GM23338 (cell line): Measurements from ENCODE around the gene NDNF. TPM values are rescaled to one million over a fixed set of nuclear protein-coding genes. Genes with fewer than 3 reads are reported as not detected.

Experiments
- ATAC-seq: fragments of 200-7000 bp; cut with Tn5 transposase; 3 replicates; pipeline ENCODE4 v1.9.1; 2020
- DNase-seq: peaks from one replicate; pipeline ENCODE4 v3.0.0-alpha.2; 2015; ENCODE audit warnings: low spot score
- H2AFZ ChIP-seq: fragments of 200-600 bp; sonication (generic); 2 replicates; pipeline ENCODE4 v1.8.0; 2016; ENCODE audit warnings: antibody characterized with exemption, mild to moderate bottlenecking, moderate library complexity
- H3F3A ChIP-seq: fragments of 200-600 bp; sonication (generic); replicated peaks from 2 replicates; pipeline ENCODE4 v1.8.0; 2017; ENCODE audit warnings: antibody characterized with exemption, mixed run types, low read depth
- H3K27ac ChIP-seq: fragments of 200-600 bp; sonication (generic); 2 replicates; pipeline ENCODE4 v1.6.1; 2016; ENCODE audit warnings: low read depth
- H3K27me3 ChIP-seq: fragments of 200-600 bp; sonication (generic); 2 replicates; pipeline ENCODE4 v1.8.0; 2016; ENCODE audit warnings: mild to moderate bottlenecking, mixed run types, moderate library complexity; ENCODE audit not compliant: insufficient read depth
- H3K36me3 ChIP-seq: fragments of 200-600 bp; sonication (generic); 2 replicates; pipeline ENCODE4 v1.8.0; 2016; ENCODE audit warnings: mild to moderate bottlenecking; ENCODE audit not compliant: insufficient read depth
- H3K4me1 ChIP-seq: fragments of 200-600 bp; sonication (generic); 2 replicates; pipeline ENCODE4 v1.8.0; 2016; ENCODE audit warnings: mild to moderate bottlenecking, moderate library complexity; ENCODE audit not compliant: insufficient read depth
- H3K4me2 ChIP-seq: fragments of 200-600 bp; sonication (generic); 2 replicates; pipeline ENCODE4 v1.7.1; 2017; ENCODE audit warnings: mixed run types
- H3K4me3 ChIP-seq: fragments of 200-600 bp; sonication (generic); 2 replicates; pipeline ENCODE4 v1.6.1; 2016; ENCODE audit warnings: mixed run types
- H3K79me2 ChIP-seq: fragments of 200-600 bp; sonication (generic); replicated peaks from 2 replicates; pipeline ENCODE4 v1.8.0; 2017; ENCODE audit warnings: mild to moderate bottlenecking; ENCODE audit not compliant: insufficient read depth
- H3K9me2 ChIP-seq: fragments of 200-600 bp; sonication (generic); 2 replicates; pipeline ENCODE4 v1.8.0; 2017; ENCODE audit not compliant: insufficient read depth
- H4K20me1 ChIP-seq: fragments of 200-600 bp; sonication (generic); replicated peaks from 2 replicates; pipeline ENCODE4 v1.8.0; 2017; ENCODE audit warnings: mild to moderate bottlenecking; ENCODE audit not compliant: insufficient read depth
- H3K27ac Mint-ChIP-seq: 2 replicates; pipeline ENCODE4 v1.8.0; 2020; ENCODE audit warnings: inconsistent platforms, mild to moderate bottlenecking, moderate library complexity, mixed read lengths
- H3K27me3 Mint-ChIP-seq: 3 replicates; pipeline ENCODE4 v1.8.0; 2022; ENCODE audit warnings: low read depth, mild to moderate bottlenecking, moderate library complexity, mixed read lengths, inconsistent platforms; ENCODE audit not compliant: insufficient read depth, poor library complexity
- H3K36me3 Mint-ChIP-seq: 3 replicates; pipeline ENCODE4 v1.8.0; 2021; ENCODE audit warnings: low read depth, mild to moderate bottlenecking, inconsistent platforms, moderate library complexity, mixed read lengths
- H3K4me1 Mint-ChIP-seq: 3 replicates; pipeline ENCODE4 v1.8.0; 2020; ENCODE audit warnings: mild to moderate bottlenecking, inconsistent platforms, mixed read lengths
- H3K4me3 Mint-ChIP-seq: 3 replicates; pipeline ENCODE4 v1.8.0; 2021; ENCODE audit warnings: moderate library complexity, mild to moderate bottlenecking, inconsistent platforms, mixed read lengths
- H3K9me3 Mint-ChIP-seq: 3 replicates; pipeline ENCODE4 v1.8.0; 2020; ENCODE audit warnings: moderate library complexity, mild to moderate bottlenecking, inconsistent platforms, mixed read lengths
- CREB1 ChIP-seq: fragments of 250-450 bp; sonication (Bioruptor Pico); IDR thresholded peaks from 2 replicates; pipeline ENCODE4 v1.5.0; 2020; ENCODE audit warnings: low read depth, mild to moderate bottlenecking, moderate library complexity
- EZH2phosphoT487 ChIP-seq: fragments of 200-600 bp; sonication (generic); IDR thresholded peaks from one replicate; pipeline ENCODE4 v1.8.1; 2018; ENCODE audit warnings: antibody characterized with exemption; ENCODE audit not compliant: unreplicated experiment
- JUNB ChIP-seq: IDR thresholded peaks from one replicate; pipeline ENCODE4 v1.6.1; 2016; ENCODE audit warnings: antibody characterized with exemption; ENCODE audit not compliant: unreplicated experiment
- NANOG ChIP-seq: IDR thresholded peaks from 2 replicates; pipeline ENCODE4 v1.6.1; 2016; ENCODE audit warnings: antibody characterized with exemption, borderline replicate concordance
- POLR2AphosphoS5 ChIP-seq: IDR thresholded peaks from 2 replicates; pipeline ENCODE4 v1.6.1; 2016; ENCODE audit warnings: antibody characterized with exemption, low read depth
- STAT1 ChIP-seq: IDR thresholded peaks from one replicate; pipeline ENCODE4 v1.6.1; 2016; ENCODE audit warnings: antibody characterized with exemption; ENCODE audit not compliant: unreplicated experiment
- ZNF114 ChIP-seq: fragments of 250-450 bp; sonication (Bioruptor Pico); IDR thresholded peaks from 2 replicates; pipeline ENCODE4 v1.5.0; 2020; ENCODE audit warnings: mild to moderate bottlenecking, moderate library complexity
- ZNF331 ChIP-seq: fragments of 250-450 bp; sonication (Bioruptor Pico); IDR thresholded peaks from 2 replicates; pipeline ENCODE4 v1.5.0; 2020; ENCODE audit warnings: low read depth, mild to moderate bottlenecking, moderate library complexity
- polyA plus RNA-seq: library from polyadenylated mRNA; unstranded; fragments of >200 nt; fragmentation: Nextera tagmentation; extraction: Ambion mirVana; gene quantifications from 2 replicates; pipeline ENCODE4 v1.2.1, GENCODE V29; 2016
- total RNA-seq: library from RNA; depleted of rRNA; stranded (reverse); fragments of >200 nt; shearing (Covaris generic); gene quantifications from 2 replicates; pipeline ENCODE4 v1.2.3, GENCODE V29; 2014
- TF ChIP-seq, protein P1 (sequence below): IDR thresholded peaks from 2 replicates; pipeline ENCODE4 v1.6.1; 2016; ENCODE audit warnings: antibody characterized with exemption
- TF ChIP-seq, protein P2 (sequence below): IDR thresholded peaks from one replicate; pipeline ENCODE4 v1.6.1; 2018; ENCODE audit warnings: antibody characterized with exemption; ENCODE audit not compliant: unreplicated experiment
- TF ChIP-seq, protein P3 (sequence below), 2 experiments: fragments of 200-600 bp in 1 of 2; sonication (generic) in 1 of 2; conservative IDR thresholded peaks; 2 replicates each; pipeline versions ENCODE4 v1.5.1 to v1.6.1; 2016 to 2017; ENCODE audit warnings: antibody characterized with exemption in 2 of 2, low read depth in 2 of 2, mild to moderate bottlenecking in 2 of 2, moderate library complexity in 1 of 2

Gene NDNF
- total and polyA plus RNA-seq, 2 experiments from 2014 or later = 0.31 to 0.73 TPM

DNA sequence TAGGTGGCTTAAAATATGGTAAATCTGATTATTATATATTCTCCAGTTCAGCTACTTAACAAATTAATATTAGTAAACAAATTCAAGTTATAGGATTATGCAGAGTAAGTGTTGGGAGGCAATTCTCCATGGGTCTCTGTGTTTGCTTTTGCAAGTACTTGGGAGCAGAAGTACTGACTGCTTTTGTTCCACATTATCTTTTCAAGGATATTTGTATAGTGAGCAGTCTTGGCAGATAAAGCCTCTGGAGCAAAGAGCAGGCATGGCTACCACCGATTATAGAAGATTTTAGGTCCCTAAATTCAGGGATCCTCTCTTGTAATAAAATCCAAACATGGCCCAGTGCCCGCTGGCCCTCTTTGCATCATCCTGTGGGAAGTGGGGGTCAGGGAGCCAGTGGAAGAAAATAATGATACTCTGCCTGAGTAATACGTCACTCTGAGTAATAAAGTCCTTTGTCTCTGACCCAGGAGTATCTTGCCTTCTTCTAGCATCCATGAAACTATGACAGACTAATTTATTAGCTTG is 23.2 kb downstream of the NDNF start:
- Histone ChIP-seq H3K27me3 (no peaks in the 10 kb centered on the region), H3K36me3 (no peaks in the 10 kb centered on the region), H3K9me2 (no peaks in the 10 kb centered on the region), H3K79me2 (no peaks in the 10 kb centered on the region), H3K4me1 (0 out of 2 replicates have a peak, but pooled peaks cover 3% of the 10 kb centered on the region), H4K20me1 (no peaks in the 10 kb centered on the region), H3K27ac (no peak overlapping the region), H3K4me3 (no peak overlapping the region), H3F3A (no peaks in the 10 kb centered on the region), H3K4me2 (no peak overlapping the region), H2AFZ (no peak overlapping the region)
- Mint-ChIP-seq H3K4me1 (peaks cover 8% of the 10 kb centered on the region), H3K9me3 (no peaks in the 10 kb centered on the region), H3K4me3 (no peak overlapping the region), H3K36me3 (no peaks in the 10 kb centered on the region), H3K27me3 (no peaks in the 10 kb centered on the region), H3K27ac (no peak overlapping the region)
- no peak for ATAC-seq
- TF ChIP-seq NANOG (no peak), STAT1 (no peak), ZNF331 (CRISPR knock-in tag) (no peak), POLR2AphosphoS5 (no peak)
- TF ChIP-seq, protein P1, sequence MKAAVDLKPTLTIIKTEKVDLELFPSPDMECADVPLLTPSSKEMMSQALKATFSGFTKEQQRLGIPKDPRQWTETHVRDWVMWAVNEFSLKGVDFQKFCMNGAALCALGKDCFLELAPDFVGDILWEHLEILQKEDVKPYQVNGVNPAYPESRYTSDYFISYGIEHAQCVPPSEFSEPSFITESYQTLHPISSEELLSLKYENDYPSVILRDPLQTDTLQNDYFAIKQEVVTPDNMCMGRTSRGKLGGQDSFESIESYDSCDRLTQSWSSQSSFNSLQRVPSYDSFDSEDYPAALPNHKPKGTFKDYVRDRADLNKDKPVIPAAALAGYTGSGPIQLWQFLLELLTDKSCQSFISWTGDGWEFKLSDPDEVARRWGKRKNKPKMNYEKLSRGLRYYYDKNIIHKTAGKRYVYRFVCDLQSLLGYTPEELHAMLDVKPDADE = no peak
- TF ChIP-seq, protein P2, sequence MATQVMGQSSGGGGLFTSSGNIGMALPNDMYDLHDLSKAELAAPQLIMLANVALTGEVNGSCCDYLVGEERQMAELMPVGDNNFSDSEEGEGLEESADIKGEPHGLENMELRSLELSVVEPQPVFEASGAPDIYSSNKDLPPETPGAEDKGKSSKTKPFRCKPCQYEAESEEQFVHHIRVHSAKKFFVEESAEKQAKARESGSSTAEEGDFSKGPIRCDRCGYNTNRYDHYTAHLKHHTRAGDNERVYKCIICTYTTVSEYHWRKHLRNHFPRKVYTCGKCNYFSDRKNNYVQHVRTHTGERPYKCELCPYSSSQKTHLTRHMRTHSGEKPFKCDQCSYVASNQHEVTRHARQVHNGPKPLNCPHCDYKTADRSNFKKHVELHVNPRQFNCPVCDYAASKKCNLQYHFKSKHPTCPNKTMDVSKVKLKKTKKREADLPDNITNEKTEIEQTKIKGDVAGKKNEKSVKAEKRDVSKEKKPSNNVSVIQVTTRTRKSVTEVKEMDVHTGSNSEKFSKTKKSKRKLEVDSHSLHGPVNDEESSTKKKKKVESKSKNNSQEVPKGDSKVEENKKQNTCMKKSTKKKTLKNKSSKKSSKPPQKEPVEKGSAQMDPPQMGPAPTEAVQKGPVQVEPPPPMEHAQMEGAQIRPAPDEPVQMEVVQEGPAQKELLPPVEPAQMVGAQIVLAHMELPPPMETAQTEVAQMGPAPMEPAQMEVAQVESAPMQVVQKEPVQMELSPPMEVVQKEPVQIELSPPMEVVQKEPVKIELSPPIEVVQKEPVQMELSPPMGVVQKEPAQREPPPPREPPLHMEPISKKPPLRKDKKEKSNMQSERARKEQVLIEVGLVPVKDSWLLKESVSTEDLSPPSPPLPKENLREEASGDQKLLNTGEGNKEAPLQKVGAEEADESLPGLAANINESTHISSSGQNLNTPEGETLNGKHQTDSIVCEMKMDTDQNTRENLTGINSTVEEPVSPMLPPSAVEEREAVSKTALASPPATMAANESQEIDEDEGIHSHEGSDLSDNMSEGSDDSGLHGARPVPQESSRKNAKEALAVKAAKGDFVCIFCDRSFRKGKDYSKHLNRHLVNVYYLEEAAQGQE = no peak
- no peak for DNase-seq

DNA sequence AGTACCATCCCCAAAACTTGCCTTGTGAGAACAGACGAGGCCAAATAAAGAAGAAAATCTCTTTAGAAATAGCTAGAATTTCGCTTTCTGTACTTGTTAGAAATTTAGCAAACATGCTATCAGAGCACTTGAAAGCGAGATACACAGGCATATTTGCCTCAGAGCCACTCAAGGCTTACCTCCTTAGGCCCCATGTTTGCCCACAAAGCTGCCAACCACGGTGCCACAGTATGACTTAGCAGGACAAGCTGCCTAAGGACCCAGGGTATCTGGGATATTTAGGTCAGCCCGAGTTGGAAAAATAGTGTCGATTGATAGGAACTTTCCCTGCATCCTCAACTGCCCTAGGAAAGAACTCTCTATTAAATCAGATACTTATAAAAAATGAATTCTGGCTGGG is 24.2 kb downstream of the NDNF start:
- no peaks in the 10 kb centered on the region for H4K20me1 ChIP-seq
- H3F3A ChIP-seq = no peaks in the 10 kb centered on the region
- no peak overlapping the region for H2AFZ ChIP-seq
- no peaks in the 10 kb centered on the region for H3K27me3 ChIP-seq
- Mint-ChIP-seq H3K27ac (no peak overlapping the region), H3K9me3 (no peaks in the 10 kb centered on the region), H3K27me3 (no peaks in the 10 kb centered on the region), H3K4me1 (peaks cover 1% of the 10 kb centered on the region; the same call in 2 of the 3 replicates), H3K36me3 (no peaks in the 10 kb centered on the region), H3K4me3 (no peak overlapping the region)
- no peak overlapping the region for H3K4me3 ChIP-seq
- H3K9me2 ChIP-seq = no peaks in the 10 kb centered on the region
- DNase-seq = no peak
- H3K36me3 ChIP-seq = no peaks in the 10 kb centered on the region
- H3K4me2 ChIP-seq = no peak overlapping the region
- 0 out of 2 replicates have a peak, but pooled peaks cover 2% of the 10 kb centered on the region for H3K4me1 ChIP-seq
- no peak for ATAC-seq
- H3K79me2 ChIP-seq = no peaks in the 10 kb centered on the region
- TF ChIP-seq STAT1 = no peak
- no peak for TF ChIP-seq EZH2phosphoT487
- TF ChIP-seq JUNB = no peak
- TF ChIP-seq, protein P2 = no peak
- TF ChIP-seq POLR2AphosphoS5 = no peak
- TF ChIP-seq ZNF114 (CRISPR knock-in tag) = no peak
- TF ChIP-seq, protein P3, sequence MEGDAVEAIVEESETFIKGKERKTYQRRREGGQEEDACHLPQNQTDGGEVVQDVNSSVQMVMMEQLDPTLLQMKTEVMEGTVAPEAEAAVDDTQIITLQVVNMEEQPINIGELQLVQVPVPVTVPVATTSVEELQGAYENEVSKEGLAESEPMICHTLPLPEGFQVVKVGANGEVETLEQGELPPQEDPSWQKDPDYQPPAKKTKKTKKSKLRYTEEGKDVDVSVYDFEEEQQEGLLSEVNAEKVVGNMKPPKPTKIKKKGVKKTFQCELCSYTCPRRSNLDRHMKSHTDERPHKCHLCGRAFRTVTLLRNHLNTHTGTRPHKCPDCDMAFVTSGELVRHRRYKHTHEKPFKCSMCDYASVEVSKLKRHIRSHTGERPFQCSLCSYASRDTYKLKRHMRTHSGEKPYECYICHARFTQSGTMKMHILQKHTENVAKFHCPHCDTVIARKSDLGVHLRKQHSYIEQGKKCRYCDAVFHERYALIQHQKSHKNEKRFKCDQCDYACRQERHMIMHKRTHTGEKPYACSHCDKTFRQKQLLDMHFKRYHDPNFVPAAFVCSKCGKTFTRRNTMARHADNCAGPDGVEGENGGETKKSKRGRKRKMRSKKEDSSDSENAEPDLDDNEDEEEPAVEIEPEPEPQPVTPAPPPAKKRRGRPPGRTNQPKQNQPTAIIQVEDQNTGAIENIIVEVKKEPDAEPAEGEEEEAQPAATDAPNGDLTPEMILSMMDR (conservative IDR thresholded peaks at IDR 0.05; ENCODE audit: low read depth in 2 of 2) = no peak
- TF ChIP-seq CREB1 (CRISPR knock-in tag) = no peak
- TF ChIP-seq, protein P1 = no peak
- TF ChIP-seq ZNF331 (CRISPR knock-in tag) = no peak
- H3K27ac ChIP-seq = no peak overlapping the region
